ENCODE data around the gene KIF21B.

KIF21B gene

GRCh38 chr1:201019321-201019977 lies 4.1 kb downstream of the KIF21B start:
- peak overlapping the region in 1 of 2 experiments; percentile 17 for H2BK12ac ChIP-seq (ENCODE audit: low read length in 2 of 2)
- no peak overlapping the region for H2BK5ac ChIP-seq (ENCODE audit: low read depth, low read length, poor library complexity, severe bottlenecking)
- H3K14ac ChIP-seq (ENCODE audit: low read length in 2 of 2), result no peak overlapping the region
- no peak overlapping the region for H2BK120ac ChIP-seq (ENCODE audit: low read depth, low read length)
- H3K4me1 ChIP-seq (ENCODE audit: control insufficient read depth, insufficient read depth, low read depth, low read length), result peaks cover 57% of the 10 kb centered on the region
- peaks cover 29% of the 10 kb centered on the region for H3K79me1 ChIP-seq (replicated peaks; ENCODE audit: low read length, poor library complexity, severe bottlenecking)
- no peak overlapping the region for H4K8ac ChIP-seq (ENCODE audit: low read length)
- peak; percentile 63 for DNase-seq
- H4K91ac ChIP-seq (ENCODE audit: low read length), result no peak overlapping the region
- H3K4ac ChIP-seq (ENCODE audit: low read depth in 1 of 2, low read length in 2 of 2), result no peak overlapping the region
- no peak overlapping the region for H3K9ac ChIP-seq (ENCODE audit: low read length)
- no peak overlapping the region for H2AK5ac ChIP-seq (ENCODE audit: low read length, severe bottlenecking)
- no peak overlapping the region for H3K23ac ChIP-seq (ENCODE audit: low read length in 2 of 2)
- WGBS, result 70% methylated on average over 3 of the region's 5 CpGs
- no peaks in the 10 kb centered on the region for H3K36me3 ChIP-seq (ENCODE audit: control insufficient read depth in 1 of 2, insufficient read depth in 2 of 2, low read depth in 1 of 2, low read length in 2 of 2)
- no peak overlapping the region for H3K27ac ChIP-seq (ENCODE audit: low read length, poor library complexity, severe bottlenecking)
- no peak overlapping the region for H3K4me2 ChIP-seq (ENCODE audit: low read length, poor library complexity, severe bottlenecking)
- H2BK15ac ChIP-seq (ENCODE audit: low read depth, poor library complexity, severe bottlenecking), result no peak overlapping the region
- H3K18ac ChIP-seq (ENCODE audit: low read depth in 1 of 2, low read length in 2 of 2), result no peak overlapping the region
- no peak overlapping the region for H2AFZ ChIP-seq (ENCODE audit: low read depth, low read length)
- H3K4me3 ChIP-seq (ENCODE audit: insufficient read depth in 1 of 2, low read depth in 1 of 2, low read length in 2 of 2), result no peak overlapping the region
- no peaks in the 10 kb centered on the region for H3K9me3 ChIP-seq (ENCODE audit: control insufficient read depth, low read length)
- peaks cover 0 to 43% of the 10 kb centered on the region in 2 experiments for H3K27me3 ChIP-seq (ENCODE audit: control insufficient read depth in 1 of 2, insufficient read depth in 1 of 2, low read length in 2 of 2)

- no peak overlapping the region for H2AFZ ChIP-seq (ENCODE audit: low read depth, low read length)
- no peak for DNase-seq
- 100% methylated on average over 2 of the region's 2 CpGs for WGBS
- no peak overlapping the region for H3K9ac ChIP-seq (ENCODE audit: low read length)
- peaks cover 0 to 52% of the 10 kb centered on the region in 2 experiments for H3K27me3 ChIP-seq (ENCODE audit: control insufficient read depth in 1 of 2, insufficient read depth in 1 of 2, low read length in 2 of 2)
- H4K91ac ChIP-seq (ENCODE audit: low read length), result peak overlapping the region; percentile 2
- no peak overlapping the region for H3K4ac ChIP-seq (ENCODE audit: low read depth in 1 of 2, low read length in 2 of 2)
- H2BK5ac ChIP-seq (ENCODE audit: low read depth, low read length, poor library complexity, severe bottlenecking), result no peak overlapping the region
- peak overlapping the region in 1 of 2 experiments; percentile 68 for H3K18ac ChIP-seq (ENCODE audit: low read depth in 1 of 2, low read length in 2 of 2)
- no peaks in the 10 kb centered on the region for H3K9me3 ChIP-seq (ENCODE audit: control insufficient read depth, low read length)
- H3K4me2 ChIP-seq (ENCODE audit: low read length, poor library complexity, severe bottlenecking), result no peak overlapping the region
- no peak overlapping the region for H2BK15ac ChIP-seq (ENCODE audit: low read depth, poor library complexity, severe bottlenecking)
- no peak overlapping the region for H3K4me3 ChIP-seq (ENCODE audit: insufficient read depth in 1 of 2, low read depth in 1 of 2, low read length in 2 of 2)
- H3K4me1 ChIP-seq (ENCODE audit: control insufficient read depth, insufficient read depth, low read depth, low read length), result peaks cover 58% of the 10 kb centered on the region
- no peak overlapping the region for H3K14ac ChIP-seq (ENCODE audit: low read length in 2 of 2)
- peaks cover 39% of the 10 kb centered on the region for H3K79me1 ChIP-seq (replicated peaks; ENCODE audit: low read length, poor library complexity, severe bottlenecking)
- no peak overlapping the region for H2BK12ac ChIP-seq (ENCODE audit: low read length in 2 of 2)
- H2AK5ac ChIP-seq (ENCODE audit: low read length, severe bottlenecking), result peak overlapping the region; percentile 34
- no peak overlapping the region for H3K23ac ChIP-seq (ENCODE audit: low read length in 2 of 2)
- H3K36me3 ChIP-seq (ENCODE audit: control insufficient read depth in 1 of 2, insufficient read depth in 2 of 2, low read depth in 1 of 2, low read length in 2 of 2), result no peaks in the 10 kb centered on the region
- H4K8ac ChIP-seq (ENCODE audit: low read length), result no peak overlapping the region
- H2BK120ac ChIP-seq (ENCODE audit: low read depth, low read length), result no peak overlapping the region
- no peak overlapping the region for H3K27ac ChIP-seq (ENCODE audit: low read length, poor library complexity, severe bottlenecking)
Observed at GRCh38 chr1:201017828-201018163, 5.7 kb downstream of the KIF21B start.

GRCh38 chr1:201016943-201017827 lies 6.3 kb downstream of the KIF21B start:
- no peak overlapping the region for H2BK15ac ChIP-seq (ENCODE audit: low read depth, poor library complexity, severe bottlenecking)
- WGBS, result 81% methylated on average over 8 of the region's 9 CpGs
- peak; percentile 48 for DNase-seq
- no peaks in the 10 kb centered on the region for H3K36me3 ChIP-seq (ENCODE audit: control insufficient read depth in 1 of 2, insufficient read depth in 2 of 2, low read depth in 1 of 2, low read length in 2 of 2)
- H3K79me1 ChIP-seq (replicated peaks; ENCODE audit: low read length, poor library complexity, severe bottlenecking), result peaks cover 40% of the 10 kb centered on the region
- no peak overlapping the region for H3K9ac ChIP-seq (ENCODE audit: low read length)
- no peak overlapping the region for H3K23ac ChIP-seq (ENCODE audit: low read length in 2 of 2)
- no peak overlapping the region for H2BK5ac ChIP-seq (ENCODE audit: low read depth, low read length, poor library complexity, severe bottlenecking)
- no peak overlapping the region for H3K14ac ChIP-seq (ENCODE audit: low read length in 2 of 2)
- no peak overlapping the region for H3K4ac ChIP-seq (ENCODE audit: low read depth in 1 of 2, low read length in 2 of 2)
- peak overlapping the region in 1 of 2 experiments; percentile 11 for H2BK12ac ChIP-seq (ENCODE audit: low read length in 2 of 2)
- peak overlapping the region in 1 of 2 experiments; percentile 4 for H3K18ac ChIP-seq (ENCODE audit: low read depth in 1 of 2, low read length in 2 of 2)
- no peak overlapping the region for H3K4me3 ChIP-seq (ENCODE audit: insufficient read depth in 1 of 2, low read depth in 1 of 2, low read length in 2 of 2)
- no peaks in the 10 kb centered on the region for H3K9me3 ChIP-seq (ENCODE audit: control insufficient read depth, low read length)
- no peak overlapping the region for H3K4me2 ChIP-seq (ENCODE audit: low read length, poor library complexity, severe bottlenecking)
- H2AFZ ChIP-seq (ENCODE audit: low read depth, low read length), result no peak overlapping the region
- no peak overlapping the region for H3K27ac ChIP-seq (ENCODE audit: low read length, poor library complexity, severe bottlenecking)
- no peak overlapping the region for H2AK5ac ChIP-seq (ENCODE audit: low read length, severe bottlenecking)
- peaks cover 0 to 50% of the 10 kb centered on the region in 2 experiments for H3K27me3 ChIP-seq (ENCODE audit: control insufficient read depth in 1 of 2, insufficient read depth in 1 of 2, low read length in 2 of 2)
- peak overlapping the region; percentile 16 for H4K91ac ChIP-seq (ENCODE audit: low read length)
- no peak overlapping the region for H2BK120ac ChIP-seq (ENCODE audit: low read depth, low read length)
- H3K4me1 ChIP-seq (ENCODE audit: control insufficient read depth, insufficient read depth, low read depth, low read length), result peaks cover 54% of the 10 kb centered on the region
- peak overlapping the region; percentile 39 for H4K8ac ChIP-seq (ENCODE audit: low read length)

- H4K8ac ChIP-seq (ENCODE audit: low read length), result no peak overlapping the region
- peaks cover 40% of the 10 kb centered on the region for H3K79me1 ChIP-seq (replicated peaks; ENCODE audit: low read length, poor library complexity, severe bottlenecking)
- H3K18ac ChIP-seq (ENCODE audit: low read depth in 1 of 2, low read length in 2 of 2), result no peak overlapping the region
- no peak overlapping the region for H3K9ac ChIP-seq (ENCODE audit: low read length)
- no peaks in the 10 kb centered on the region for H3K9me3 ChIP-seq (ENCODE audit: control insufficient read depth, low read length)
- no peak overlapping the region for H3K14ac ChIP-seq (ENCODE audit: low read length in 2 of 2)
- H2AFZ ChIP-seq (ENCODE audit: low read depth, low read length), result no peak overlapping the region
- H2BK12ac ChIP-seq (ENCODE audit: low read length in 2 of 2), result no peak overlapping the region
- H2AK5ac ChIP-seq (ENCODE audit: low read length, severe bottlenecking), result no peak overlapping the region
- H3K4me2 ChIP-seq (ENCODE audit: low read length, poor library complexity, severe bottlenecking), result peak overlapping the region; percentile 30
- H2BK15ac ChIP-seq (ENCODE audit: low read depth, poor library complexity, severe bottlenecking), result no peak overlapping the region
- H4K91ac ChIP-seq (ENCODE audit: low read length), result no peak overlapping the region
- no peak overlapping the region for H3K4me3 ChIP-seq (ENCODE audit: insufficient read depth in 1 of 2, low read depth in 1 of 2, low read length in 2 of 2)
- no peak overlapping the region for H3K27ac ChIP-seq (ENCODE audit: low read length, poor library complexity, severe bottlenecking)
- no peak overlapping the region for H3K4ac ChIP-seq (ENCODE audit: low read depth in 1 of 2, low read length in 2 of 2)
- H2BK120ac ChIP-seq (ENCODE audit: low read depth, low read length), result no peak overlapping the region
- DNase-seq, result peak; percentile 48
- H3K27me3 ChIP-seq (ENCODE audit: control insufficient read depth in 1 of 2, insufficient read depth in 1 of 2, low read length in 2 of 2), result peaks cover 0 to 48% of the 10 kb centered on the region in 2 experiments
- 47% methylated on average over 10 of the region's 10 CpGs for WGBS
- H3K4me1 ChIP-seq (ENCODE audit: control insufficient read depth, insufficient read depth, low read depth, low read length), result peaks cover 52% of the 10 kb centered on the region
- no peaks in the 10 kb centered on the region for H3K36me3 ChIP-seq (ENCODE audit: control insufficient read depth in 1 of 2, insufficient read depth in 2 of 2, low read depth in 1 of 2, low read length in 2 of 2)
- H3K23ac ChIP-seq (ENCODE audit: low read length in 2 of 2), result no peak overlapping the region
- H2BK5ac ChIP-seq (ENCODE audit: low read depth, low read length, poor library complexity, severe bottlenecking), result no peak overlapping the region
Observed at GRCh38 chr1:201016211-201016651, 7.3 kb downstream of the KIF21B start.
